Stimulated activated CD4-positive, alpha-beta T cell treated with anti-CD3 and anti-CD28 coated beads, Interleukin-2, amount 100 ng/mL, for 48 hours (primary cell): Measurements from ENCODE around the gene IGFLR1.
A peak's percentile ranks its signal among the peaks of the same experiment; 100 is the strongest.

Experiments
- DNase-seq, 2 donors: peaks; one replicate each; pipeline ENCODE4 v3.0.0-alpha.2; 2020

Gene IGFLR1

GRCh38 chr19:35722897-35723296 is 19.4 kb downstream of the IGFLR1 start:
- DNase-seq: no peak

GRCh38 chr19:35722461-35722860 is 19.8 kb downstream of the IGFLR1 start:
- no peak for DNase-seq

- no peak for DNase-seq
Observed at GRCh38 chr19:35721374-35721773, 20.9 kb downstream of the IGFLR1 start.

GRCh38 chr19:35720648-35721047 is 21.6 kb downstream of the IGFLR1 start:
- DNase-seq: no peak

- DNase-seq: no peak
Observed at GRCh38 chr19:35720163-35720524, 22.1 kb downstream of the IGFLR1 start.

- no peak for DNase-seq
Observed at GRCh38 chr19:35719402-35720162, 22.7 kb downstream of the IGFLR1 start.

GRCh38 chr19:35718345-35719041 is 23.8 kb downstream of the IGFLR1 start:
- peak in 1 of 2 donors; percentile 67 for DNase-seq

GRCh38 chr19:35717665-35718344 is 24.4 kb downstream of the IGFLR1 start, which contains the start of gene KMT2B:
KMT2B (plus strand) TSS chr19:35718003; CDS start chr19:35718019, 16 bp downstream.
- peak in 1 of 2 donors; percentile 93 for DNase-seq

- DNase-seq: peak; percentile 78 to 92
Observed at GRCh38 chr19:35716801-35717664, 25.2 kb downstream of the IGFLR1 start.

GRCh38 chr19:35715981-35716800 is 26.1 kb downstream of the IGFLR1 start:
- no peak for DNase-seq

GRCh38 chr19:35715355-35715809 is 26.9 kb downstream of the IGFLR1 start:
- DNase-seq: no peak

- no peak for DNase-seq
Observed at GRCh38 chr19:35714601-35715354, 27.5 kb downstream of the IGFLR1 start.

GRCh38 chr19:35713904-35714495 is 28.3 kb downstream of the IGFLR1 start:
- no peak for DNase-seq

- no peak for DNase-seq
Observed at GRCh38 chr19:35713506-35713850, 28.8 kb downstream of the IGFLR1 start.

GRCh38 chr19:35712567-35713505 is 29.4 kb downstream of the IGFLR1 start:
- peak; percentile 66 to 73 for DNase-seq

- DNase-seq: peak; percentile 55 to 58
Observed at GRCh38 chr19:35710784-35711723, 31.2 kb downstream of the IGFLR1 start.

GRCh38 chr19:35708391-35708790 is 33.9 kb downstream of the IGFLR1 start:
- DNase-seq: no peak

GRCh38 chr19:35704218-35704617 is 38.0 kb downstream of the IGFLR1 start, which contains the start of gene ZBTB32:
ZBTB32 (plus strand) TSS chr19:35704558; CDS start chr19:35714627, 10,069 bp downstream.
- no peak for DNase-seq
